ENCODE data around the gene CD3D. TPM values are rescaled to one million over a fixed set of nuclear protein-coding genes. Genes with fewer than 3 reads are reported as not detected.

CD3D gene
- total RNA-seq, 1 experiment from 2014 or later, result not detected

DNA sequence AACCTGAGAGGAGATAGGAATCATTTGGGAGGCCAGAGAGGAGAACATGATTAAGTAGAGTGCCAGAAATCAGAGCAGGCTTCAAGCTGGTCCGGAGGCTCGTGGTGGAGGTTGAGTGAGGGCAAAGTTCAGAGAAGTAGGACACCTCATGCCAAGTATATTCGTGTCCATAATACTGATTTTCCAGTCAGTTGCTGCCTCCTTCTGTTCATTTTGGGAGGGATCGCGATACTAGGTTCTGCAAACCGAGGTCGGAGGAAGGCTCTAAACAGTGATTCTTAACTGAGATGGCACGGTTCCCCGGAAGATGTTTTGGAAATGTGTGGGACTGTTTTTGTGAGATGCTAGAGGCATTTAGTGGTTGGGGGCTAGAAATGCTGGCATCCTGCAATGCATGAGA, 51.6 kb downstream of the CD3D start:
- H3K9me3 ChIP-seq (ENCODE audit: low read length), result no peaks in the 10 kb centered on the region
- H3K36me3 ChIP-seq (ENCODE audit: low read depth, low read length), result no peaks in the 10 kb centered on the region
- H2AFZ ChIP-seq (ENCODE audit: low read length), result peak overlapping the region; percentile 56
- peak overlapping the region; percentile 76 for H3K4me2 ChIP-seq (ENCODE audit: low read length)
- no peaks in the 10 kb centered on the region for H3K9me2 ChIP-seq (replicated peaks; ENCODE audit: low read length)
- H4K20me1 ChIP-seq (ENCODE audit: low read length), result no peaks in the 10 kb centered on the region
- DNase-seq (peak; percentile 86), ATAC-seq (peak; percentile 69)
- peak overlapping the region; percentile 42; the same call in 1 of the 2 replicates for H3K4me3 ChIP-seq (ENCODE audit: low read length)
- TF ChIP-seq EZH2phosphoT487 (IDR thresholded peaks at IDR 0.05; ENCODE audit: borderline replicate concordance, low read length) (no peak), EZH2 (IDR thresholded peaks at IDR 0.05; ENCODE audit: low read length, unreplicated experiment) (no peak)
- TF ChIP-seq, protein P1, sequence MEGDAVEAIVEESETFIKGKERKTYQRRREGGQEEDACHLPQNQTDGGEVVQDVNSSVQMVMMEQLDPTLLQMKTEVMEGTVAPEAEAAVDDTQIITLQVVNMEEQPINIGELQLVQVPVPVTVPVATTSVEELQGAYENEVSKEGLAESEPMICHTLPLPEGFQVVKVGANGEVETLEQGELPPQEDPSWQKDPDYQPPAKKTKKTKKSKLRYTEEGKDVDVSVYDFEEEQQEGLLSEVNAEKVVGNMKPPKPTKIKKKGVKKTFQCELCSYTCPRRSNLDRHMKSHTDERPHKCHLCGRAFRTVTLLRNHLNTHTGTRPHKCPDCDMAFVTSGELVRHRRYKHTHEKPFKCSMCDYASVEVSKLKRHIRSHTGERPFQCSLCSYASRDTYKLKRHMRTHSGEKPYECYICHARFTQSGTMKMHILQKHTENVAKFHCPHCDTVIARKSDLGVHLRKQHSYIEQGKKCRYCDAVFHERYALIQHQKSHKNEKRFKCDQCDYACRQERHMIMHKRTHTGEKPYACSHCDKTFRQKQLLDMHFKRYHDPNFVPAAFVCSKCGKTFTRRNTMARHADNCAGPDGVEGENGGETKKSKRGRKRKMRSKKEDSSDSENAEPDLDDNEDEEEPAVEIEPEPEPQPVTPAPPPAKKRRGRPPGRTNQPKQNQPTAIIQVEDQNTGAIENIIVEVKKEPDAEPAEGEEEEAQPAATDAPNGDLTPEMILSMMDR (conservative IDR thresholded peaks at IDR 0.05; ENCODE audit: low read depth, low read length), result peak; percentile 92
- H3K27ac ChIP-seq (ENCODE audit: low read length), result no peak overlapping the region
- no peaks in the 10 kb centered on the region for H3K79me2 ChIP-seq (ENCODE audit: low read length)
- no peaks in the 10 kb centered on the region for H3K27me3 ChIP-seq (ENCODE audit: low read length)
- no TSS peak for BruUV-seq (replicated peaks)
- no peak overlapping the region for H3K9ac ChIP-seq (ENCODE audit: low read length)
- POLR2A ChIA-PET (ENCODE audit: unreplicated experiment), result no interaction called here
- intact Hi-C loops (cut with micrococcal nuclease), result loop anchor here (1.0 to 2.0 kb wide), 3 partner anchors 26 to 146 kb away; partner anchors contain the start of gene MPZL2
- H3K4me1 ChIP-seq (ENCODE audit: insufficient read depth, low read length), result peaks cover 34% of the 10 kb centered on the region
- CTCF ChIA-PET, result interaction anchor here (0.9 to 1.4 kb wide), 4 partner anchors 14 to 96 kb away, joined by 3 to 33 read pairs (median 7); partner anchors contain the start of gene MPZL2
- H3F3A ChIP-seq (ENCODE audit: low read length, unreplicated experiment), result no peaks in the 10 kb centered on the region

DNA sequence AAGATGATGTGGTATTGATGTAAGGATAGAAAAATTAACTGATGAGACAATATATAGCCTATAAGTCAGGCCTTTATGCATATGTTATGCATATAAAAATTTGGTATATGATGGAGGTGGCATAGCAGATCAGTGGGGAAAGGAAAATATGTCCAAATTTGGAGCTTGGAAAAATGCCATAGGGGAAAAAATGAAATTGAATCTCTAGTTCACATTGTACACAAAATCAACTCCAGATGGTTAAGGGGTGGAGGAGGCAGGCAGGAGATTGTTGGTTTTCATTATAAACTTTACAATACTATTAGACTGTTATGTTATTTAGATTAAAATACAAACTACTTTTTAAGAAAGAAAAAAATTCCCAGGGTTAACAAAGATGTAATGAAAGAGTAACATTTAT, 53.1 kb downstream of the CD3D start:
- DNase-seq (no peak), ATAC-seq (no peak)
- intact Hi-C loops (cut with micrococcal nuclease), result no loop called here
- Histone ChIP-seq H3K9me2 (replicated peaks; ENCODE audit: low read length) (no peaks in the 10 kb centered on the region), H2AFZ (ENCODE audit: low read length) (no peak overlapping the region), H3K4me1 (ENCODE audit: insufficient read depth, low read length) (peaks cover 29% of the 10 kb centered on the region), H3K27me3 (ENCODE audit: low read length) (no peaks in the 10 kb centered on the region), H3F3A (ENCODE audit: low read length, unreplicated experiment) (no peaks in the 10 kb centered on the region), H3K36me3 (ENCODE audit: low read depth, low read length) (no peaks in the 10 kb centered on the region), H3K27ac (ENCODE audit: low read length) (no peak overlapping the region), H3K4me2 (ENCODE audit: low read length) (no peak overlapping the region), H3K9ac (ENCODE audit: low read length) (no peak overlapping the region), H3K4me3 (ENCODE audit: low read length) (no peak overlapping the region), H4K20me1 (ENCODE audit: low read length) (no peaks in the 10 kb centered on the region), H3K9me3 (ENCODE audit: low read length) (no peaks in the 10 kb centered on the region), H3K79me2 (ENCODE audit: low read length) (no peaks in the 10 kb centered on the region)
- ChIA-PET CTCF (no interaction called here), POLR2A (ENCODE audit: unreplicated experiment) (no interaction called here)
- no TSS peak for BruUV-seq (replicated peaks)
- TF ChIP-seq EZH2phosphoT487 (IDR thresholded peaks at IDR 0.05; ENCODE audit: borderline replicate concordance, low read length), result no peak
- TF ChIP-seq EZH2 (IDR thresholded peaks at IDR 0.05; ENCODE audit: low read length, unreplicated experiment), result no peak
- TF ChIP-seq, protein P1 (conservative IDR thresholded peaks at IDR 0.05; ENCODE audit: low read depth, low read length), result no peak

Other genes starting within 250 kb of the CD3D start
- not detected in 2 replicates for gene SCN4B, start 189.9 kb downstream of the CD3D start, total RNA-seq (2014; rRNA removed)
- 0.12 TPM in 1 of 2 replicates, not detected in the other for gene SCN2B, start 166.1 kb downstream of the CD3D start, total RNA-seq (2014; rRNA removed)
- not detected in 2 replicates for gene JAML, start 117.7 kb downstream of the CD3D start, total RNA-seq (2014; rRNA removed)
- gene MPZL3, start 90.3 kb downstream of the CD3D start, total RNA-seq (2014; rRNA removed), result 7.0 and 8.4 TPM in 2 replicates
- gene MPZL2, start 78.4 kb downstream of the CD3D start, total RNA-seq (2014; rRNA removed), result 40.6 and 51.5 TPM in 2 replicates
- not detected in 2 replicates for gene CD3E, start 38.0 kb downstream of the CD3D start, total RNA-seq (2014; rRNA removed)
- gene CD3G, start 1.6 kb upstream of the CD3D start, total RNA-seq (2014; rRNA removed), result not detected in 2 replicates
- gene UBE4A, start 16.9 kb upstream of the CD3D start, total RNA-seq (2014; rRNA removed), result 51.7 and 56.4 TPM in 2 replicates
- 256 and 375 TPM in 2 replicates for gene ATP5MG, start 58.9 kb upstream of the CD3D start, total RNA-seq (2014; rRNA removed)
- gene KMT2A, start 93.8 kb upstream of the CD3D start, total RNA-seq (2014; rRNA removed), result 35.3 and 38.2 TPM in 2 replicates
- 2.7 and 6.2 TPM in 2 replicates for gene TTC36, start 184.8 kb upstream of the CD3D start, total RNA-seq (2014; rRNA removed)
- 49.8 and 50.4 TPM in 2 replicates for gene TMEM25, start 188.5 kb upstream of the CD3D start, total RNA-seq (2014; rRNA removed)
- gene IFT46, start 223.2 kb upstream of the CD3D start, total RNA-seq (2014; rRNA removed), result 32.9 and 35.2 TPM in 2 replicates
- gene ARCN1, start 229.7 kb upstream of the CD3D start, total RNA-seq (2014; rRNA removed), result 122 and 132 TPM in 2 replicates

Measured in PC-3 (cell line).